Epithelial cell of proximal tubule (primary cell): ENCODE results near the gene CD14. TPM values are rescaled to one million over a fixed set of nuclear protein-coding genes. Genes with fewer than 3 reads are reported as not detected.
"Not testable (repeated sequence)": the region's sequence is repeated elsewhere in the genome, so short reads cannot be mapped to it uniquely, and the experiment has no call there.

Experiments
- DNase-seq: peaks from one replicate; pipeline ENCODE4 v3.0.0-alpha.2; 2011; ENCODE audit warnings: low read depth
- H3K4me3 ChIP-seq: 2 replicates; pipeline ENCODE4 v1.5.1; 2011; ENCODE audit warnings: low read depth, mild to moderate bottlenecking, low read length
- CTCF ChIP-seq: conservative IDR thresholded peaks from 2 replicates; pipeline ENCODE4 v1.5.1; 2012; ENCODE audit warnings: low read depth, mild to moderate bottlenecking, low read length
- total RNA-seq: library from RNA; depleted of rRNA; stranded (reverse); fragments of >200 nt; gene quantifications from 2 replicates; pipeline ENCODE4 v1.2.3, GENCODE V29; 2015

The CD14 gene
- total RNA-seq, 1 donor from 2014 or later = not detected

GRCh38 chr5:140642718-140643117 lies 9.7 kb upstream of the CD14 start:
- no peak overlapping the region for H3K4me3 ChIP-seq
- no peak for TF ChIP-seq CTCF
- DNase-seq = no peak

GRCh38 chr5:140641716-140642115 lies 8.7 kb upstream of the CD14 start:
- TF ChIP-seq CTCF = no peak
- no peak overlapping the region for H3K4me3 ChIP-seq
- no peak for DNase-seq

- H3K4me3 ChIP-seq = peak within 1 kb of the TSS; percentile 87
- DNase-seq = peak; percentile 70
- peak; percentile 49 for TF ChIP-seq CTCF
Observed at GRCh38 chr5:140639148-140639981, 6.4 kb upstream of the CD14 start, which contains the start of gene TMCO6. TMCO6 (plus strand) TSS chr5:140639451; CDS start chr5:140639528, 77 bp downstream.

GRCh38 chr5:140638898-140639147 lies 5.8 kb upstream of the CD14 start:
- DNase-seq = not testable (repeated sequence)
- H3K4me3 ChIP-seq = peak overlapping the region; percentile 87

- DNase-seq = no peak
- H3K4me3 ChIP-seq = no peak overlapping the region
- TF ChIP-seq CTCF = no peak
Observed at GRCh38 chr5:140637371-140638100, 4.6 kb upstream of the CD14 start.

GRCh38 chr5:140635291-140636257 lies 2.6 kb upstream of the CD14 start:
- TF ChIP-seq CTCF = no peak
- DNase-seq = no peak
- no peak overlapping the region for H3K4me3 ChIP-seq

- no peak for DNase-seq
Observed at GRCh38 chr5:140634103-140634502, 1.1 kb upstream of the CD14 start.

More at GRCh38 chr5:140634103-140634502, 1.1 kb upstream of the CD14 start:
- H3K4me3 ChIP-seq = no peak overlapping the region
- no peak for TF ChIP-seq CTCF
